ENCODE results near the gene ADAMTS9. TPM values are rescaled to one million over a fixed set of nuclear protein-coding genes. Genes with fewer than 3 reads are reported as not detected.
A peak's percentile ranks its signal among the peaks of the same experiment; 100 is the strongest.

The ADAMTS9 gene
- total RNA-seq, 2 donors from 2014 or later, result 104 to 420 TPM

DNA sequence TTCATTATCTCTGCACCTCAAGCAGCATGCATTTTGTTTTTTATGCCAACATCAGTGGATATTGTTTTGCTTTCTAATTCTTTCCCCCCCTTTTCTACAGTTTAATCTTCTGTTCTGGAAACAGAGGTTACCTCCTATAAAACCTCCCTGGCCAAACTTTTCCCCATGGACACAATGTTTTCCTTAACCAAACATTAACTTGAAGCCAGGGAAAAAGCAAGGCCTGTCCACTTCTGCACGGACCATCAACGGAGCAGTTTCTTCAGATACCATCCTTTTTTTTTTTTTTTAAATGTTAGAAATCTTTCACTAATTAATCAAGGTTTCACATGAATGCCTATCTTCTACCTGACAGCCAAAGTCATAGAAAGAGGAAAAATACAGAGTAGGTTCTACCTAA is 127.0 kb downstream of the ADAMTS9 start:
- Histone ChIP-seq H3K27me3 (replicated peaks; ENCODE audit: insufficient read depth) (no peaks in the 10 kb centered on the region), H3K4me3 (peak overlapping the region; percentile 65), H3K9me3 (no peaks in the 10 kb centered on the region), H3K36me3 (no peaks in the 10 kb centered on the region), H3K27ac (peak overlapping the region in 1 of 2 donors; percentile 43), H3K4me1 (ENCODE audit: control insufficient read depth in 1 of 2, low read depth in 2 of 2) (peaks cover 0 to 32% of the 10 kb centered on the region in 2 donors)
- no peak for DNase-seq (ENCODE audit: low spot score)
- TF ChIP-seq, protein P1, sequence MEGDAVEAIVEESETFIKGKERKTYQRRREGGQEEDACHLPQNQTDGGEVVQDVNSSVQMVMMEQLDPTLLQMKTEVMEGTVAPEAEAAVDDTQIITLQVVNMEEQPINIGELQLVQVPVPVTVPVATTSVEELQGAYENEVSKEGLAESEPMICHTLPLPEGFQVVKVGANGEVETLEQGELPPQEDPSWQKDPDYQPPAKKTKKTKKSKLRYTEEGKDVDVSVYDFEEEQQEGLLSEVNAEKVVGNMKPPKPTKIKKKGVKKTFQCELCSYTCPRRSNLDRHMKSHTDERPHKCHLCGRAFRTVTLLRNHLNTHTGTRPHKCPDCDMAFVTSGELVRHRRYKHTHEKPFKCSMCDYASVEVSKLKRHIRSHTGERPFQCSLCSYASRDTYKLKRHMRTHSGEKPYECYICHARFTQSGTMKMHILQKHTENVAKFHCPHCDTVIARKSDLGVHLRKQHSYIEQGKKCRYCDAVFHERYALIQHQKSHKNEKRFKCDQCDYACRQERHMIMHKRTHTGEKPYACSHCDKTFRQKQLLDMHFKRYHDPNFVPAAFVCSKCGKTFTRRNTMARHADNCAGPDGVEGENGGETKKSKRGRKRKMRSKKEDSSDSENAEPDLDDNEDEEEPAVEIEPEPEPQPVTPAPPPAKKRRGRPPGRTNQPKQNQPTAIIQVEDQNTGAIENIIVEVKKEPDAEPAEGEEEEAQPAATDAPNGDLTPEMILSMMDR (IDR thresholded peaks at IDR 0.05), result no peak
- no peak for ATAC-seq (ENCODE audit: insufficient number of reproducible peaks, low FRiP score, low read depth)

DNA sequence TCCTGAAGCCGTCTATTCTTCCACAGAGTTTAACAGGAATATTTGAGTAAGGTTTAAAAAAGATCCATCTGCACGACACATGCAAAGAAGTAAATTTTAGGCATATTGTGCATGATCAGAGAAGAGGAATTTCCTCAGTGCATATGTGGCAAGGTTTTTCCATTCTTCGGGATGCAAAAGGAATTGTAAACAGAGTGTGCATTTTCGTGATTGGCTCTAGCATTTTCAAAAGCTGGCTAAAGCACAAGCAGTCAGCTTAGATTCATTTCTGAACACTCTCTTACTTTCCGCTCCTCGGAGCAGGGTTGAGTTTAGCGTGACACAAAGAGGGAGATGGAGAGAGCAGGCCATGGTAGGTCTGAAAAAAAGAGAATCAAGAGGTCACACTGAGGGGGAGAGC is 128.2 kb downstream of the ADAMTS9 start:
- ATAC-seq (ENCODE audit: insufficient number of reproducible peaks, low FRiP score, low read depth), result no peak
- H3K36me3 ChIP-seq, result no peaks in the 10 kb centered on the region
- no peak overlapping the region for H3K27ac ChIP-seq

DNA sequence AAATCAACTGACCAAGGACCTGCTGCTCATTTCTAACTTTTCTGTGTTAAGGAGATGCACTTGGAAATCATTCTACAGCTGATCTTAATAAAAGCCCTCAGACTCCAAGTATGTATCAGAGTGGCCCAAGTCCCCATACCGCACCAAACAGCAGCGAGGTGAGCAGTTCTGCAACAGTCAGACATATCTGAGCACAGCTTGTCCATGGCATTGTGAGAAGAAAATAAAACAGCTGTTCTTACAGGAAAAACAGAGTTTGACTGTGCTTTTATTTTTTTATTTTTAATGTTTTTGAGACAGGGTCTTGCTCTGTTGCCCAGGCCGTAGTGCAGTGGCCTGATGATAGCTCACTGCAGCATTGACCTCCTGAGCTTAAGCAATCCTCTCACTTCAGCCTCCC is 131.8 kb downstream of the ADAMTS9 start:
- TF ChIP-seq, protein P1 (IDR thresholded peaks at IDR 0.05), result no peak
- ATAC-seq (ENCODE audit: insufficient number of reproducible peaks, low FRiP score, low read depth), result no peak
- no peaks in the 10 kb centered on the region for H3K36me3 ChIP-seq
- H3K4me1 ChIP-seq (ENCODE audit: control insufficient read depth in 1 of 2, low read depth in 2 of 2), result peaks cover 0 to 20% of the 10 kb centered on the region in 2 donors
- H3K27ac ChIP-seq, result no peak overlapping the region
- no peak for DNase-seq (ENCODE audit: low spot score)
- no peak overlapping the region for H3K4me3 ChIP-seq
- no peaks in the 10 kb centered on the region for H3K9me3 ChIP-seq
- no peaks in the 10 kb centered on the region for H3K27me3 ChIP-seq (replicated peaks; ENCODE audit: insufficient read depth)

More for the DNA sequence above, 128.2 kb downstream of the ADAMTS9 start:
- DNase-seq (ENCODE audit: low spot score), result no peak
- TF ChIP-seq, protein P1 (IDR thresholded peaks at IDR 0.05), result no peak
- Histone ChIP-seq H3K27me3 (replicated peaks; ENCODE audit: insufficient read depth) (no peaks in the 10 kb centered on the region), H3K4me1 (ENCODE audit: control insufficient read depth in 1 of 2, low read depth in 2 of 2) (peaks cover 0 to 36% of the 10 kb centered on the region in 2 donors), H3K4me3 (no peak overlapping the region), H3K9me3 (no peaks in the 10 kb centered on the region)

DNA sequence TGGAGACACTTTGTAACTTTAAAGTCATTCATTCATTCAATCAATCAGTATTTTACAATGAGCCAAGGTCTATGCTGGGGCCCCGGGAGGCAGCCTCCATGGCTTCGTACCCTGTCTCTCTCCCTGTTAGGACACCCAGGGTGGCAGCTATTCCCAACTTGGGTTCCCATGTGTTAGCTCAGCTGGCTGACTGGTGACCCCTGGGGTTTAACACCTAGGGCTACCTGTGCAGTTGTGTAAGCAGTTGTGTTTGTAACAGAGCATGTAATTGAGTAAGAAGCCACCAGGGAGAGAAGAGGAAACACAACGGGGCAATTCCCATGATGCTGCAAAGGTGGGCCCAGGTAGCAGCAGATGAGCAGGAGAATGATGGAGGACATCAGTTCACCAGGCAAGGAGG is 132.4 kb downstream of the ADAMTS9 start:
- peaks cover 0 to 14% of the 10 kb centered on the region in 2 donors for H3K4me1 ChIP-seq (ENCODE audit: control insufficient read depth in 1 of 2, low read depth in 2 of 2)
- no peaks in the 10 kb centered on the region for H3K36me3 ChIP-seq
- TF ChIP-seq, protein P1 (IDR thresholded peaks at IDR 0.05), result no peak
- no peak overlapping the region for H3K27ac ChIP-seq
- no peaks in the 10 kb centered on the region for H3K27me3 ChIP-seq (replicated peaks; ENCODE audit: insufficient read depth)
- DNase-seq (ENCODE audit: low spot score) (no peak), ATAC-seq (ENCODE audit: insufficient number of reproducible peaks, low FRiP score, low read depth) (no peak)
- H3K9me3 ChIP-seq, result no peaks in the 10 kb centered on the region
- no peak overlapping the region for H3K4me3 ChIP-seq

DNA sequence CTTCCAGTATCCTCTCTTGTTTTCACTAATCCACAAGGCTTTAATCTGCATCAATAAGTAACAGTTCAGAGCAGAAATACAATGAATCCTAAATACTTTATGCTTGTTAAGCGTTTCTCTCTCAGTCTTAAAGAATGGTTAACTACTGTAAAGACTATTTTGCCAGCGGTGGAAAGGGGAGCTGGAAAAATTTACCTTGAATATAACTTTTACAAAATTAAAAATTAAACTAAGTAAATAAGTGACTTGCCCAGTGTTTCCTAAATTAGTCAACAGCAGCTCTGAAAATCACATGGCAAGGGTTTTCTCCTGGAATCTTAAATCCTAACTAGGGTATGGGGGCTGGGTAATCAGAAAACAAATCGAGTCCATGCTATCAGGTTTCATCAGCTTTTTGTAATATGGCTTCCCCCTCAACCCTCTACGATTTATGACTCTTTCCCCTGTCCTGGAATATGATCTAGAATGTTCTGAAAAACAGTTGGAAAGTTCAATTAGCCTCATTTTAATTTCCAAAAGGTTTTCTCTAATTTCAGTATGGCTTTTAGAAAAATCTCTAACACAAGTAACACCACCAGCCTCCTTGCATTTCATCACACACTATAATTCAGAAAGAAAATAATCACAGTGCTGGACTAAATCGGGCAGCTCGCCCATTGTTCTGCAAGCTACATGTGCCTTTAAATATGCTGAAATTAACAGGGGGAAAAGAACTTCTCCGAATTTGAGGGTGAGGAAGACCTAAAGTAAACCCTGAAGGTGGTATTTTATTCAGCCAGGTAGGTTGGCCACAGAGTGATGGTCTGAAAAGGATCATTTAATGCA is 133.5 kb downstream of the ADAMTS9 start:
- DNase-seq (ENCODE audit: low spot score) (no peak), ATAC-seq (ENCODE audit: insufficient number of reproducible peaks, low FRiP score, low read depth) (no peak)
- H3K27ac ChIP-seq, result no peak overlapping the region
- H3K9me3 ChIP-seq, result no peaks in the 10 kb centered on the region
- H3K36me3 ChIP-seq, result no peaks in the 10 kb centered on the region
- no peaks in the 10 kb centered on the region for H3K27me3 ChIP-seq (replicated peaks; ENCODE audit: insufficient read depth)
- no peak overlapping the region for H3K4me3 ChIP-seq
- TF ChIP-seq, protein P1 (IDR thresholded peaks at IDR 0.05), result no peak
- H3K4me1 ChIP-seq (ENCODE audit: control insufficient read depth in 1 of 2, low read depth in 2 of 2), result peaks cover 0 to 17% of the 10 kb centered on the region in 2 donors

All from thoracic aorta (tissue), 2 donors.